Measurements from ENCODE around the gene ARAP2.

The ARAP2 gene

DNA sequence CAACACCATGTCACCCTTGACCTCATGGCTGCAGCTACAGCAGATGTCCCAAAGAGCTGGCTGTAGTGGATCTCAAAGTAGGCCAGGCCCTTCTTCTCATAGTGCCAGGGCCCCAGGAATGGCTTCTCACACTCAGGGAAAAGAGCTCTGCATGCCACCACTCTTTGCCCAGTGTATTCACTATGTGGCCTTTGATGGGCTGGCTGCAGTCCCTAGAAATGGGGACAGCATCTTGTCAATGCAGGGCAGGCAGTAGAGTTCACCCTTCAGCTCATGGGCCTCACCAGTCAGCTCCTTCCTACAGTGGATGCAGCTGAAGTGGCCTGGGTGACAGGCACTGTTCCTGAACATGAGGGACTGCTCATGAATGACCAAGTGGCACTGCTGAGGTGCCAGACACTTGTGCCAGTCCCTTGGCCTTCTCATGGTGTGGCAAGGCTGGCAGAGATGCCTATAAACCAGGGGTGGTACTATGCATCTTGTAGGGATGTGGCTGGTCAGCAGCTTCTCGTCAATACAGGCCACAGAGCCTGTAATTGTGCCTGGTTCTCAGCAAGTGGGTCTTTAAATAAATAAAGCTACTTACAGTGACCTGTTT is 178.9 kb downstream of the ARAP2 start:
- Histone ChIP-seq H3K27ac (ENCODE audit: low read length) (no peak overlapping the region), H2AFZ (ENCODE audit: low read depth, low read length) (no peak overlapping the region), H3K79me2 (ENCODE audit: insufficient read depth, low read length) (no peaks in the 10 kb centered on the region), H3K9ac (ENCODE audit: low read depth, low read length) (no peak overlapping the region), H3K4me1 (ENCODE audit: insufficient read depth, low read length) (no peaks in the 10 kb centered on the region), H4K20me1 (ENCODE audit: insufficient read depth, low read length) (no peaks in the 10 kb centered on the region; the same call in 1 of the 2 replicates), H3K4me3 (ENCODE audit: low read depth in 1 of 2, low read length in 2 of 2) (no peak overlapping the region), H3K27me3 (ENCODE audit: insufficient read depth, low read length, poor library complexity) (no peaks in the 10 kb centered on the region), H3K36me3 (ENCODE audit: insufficient read depth, low read length) (peaks cover 34% of the 10 kb centered on the region), H3K9me3 (ENCODE audit: insufficient read depth, low read length, severe bottlenecking) (no peaks in the 10 kb centered on the region), H3K4me2 (ENCODE audit: insufficient read depth, low read length) (no peak overlapping the region)
- ATAC-seq (ENCODE audit: insufficient read depth, low read depth) (no peak), DNase-seq (no peak)
- TF ChIP-seq, protein P1, sequence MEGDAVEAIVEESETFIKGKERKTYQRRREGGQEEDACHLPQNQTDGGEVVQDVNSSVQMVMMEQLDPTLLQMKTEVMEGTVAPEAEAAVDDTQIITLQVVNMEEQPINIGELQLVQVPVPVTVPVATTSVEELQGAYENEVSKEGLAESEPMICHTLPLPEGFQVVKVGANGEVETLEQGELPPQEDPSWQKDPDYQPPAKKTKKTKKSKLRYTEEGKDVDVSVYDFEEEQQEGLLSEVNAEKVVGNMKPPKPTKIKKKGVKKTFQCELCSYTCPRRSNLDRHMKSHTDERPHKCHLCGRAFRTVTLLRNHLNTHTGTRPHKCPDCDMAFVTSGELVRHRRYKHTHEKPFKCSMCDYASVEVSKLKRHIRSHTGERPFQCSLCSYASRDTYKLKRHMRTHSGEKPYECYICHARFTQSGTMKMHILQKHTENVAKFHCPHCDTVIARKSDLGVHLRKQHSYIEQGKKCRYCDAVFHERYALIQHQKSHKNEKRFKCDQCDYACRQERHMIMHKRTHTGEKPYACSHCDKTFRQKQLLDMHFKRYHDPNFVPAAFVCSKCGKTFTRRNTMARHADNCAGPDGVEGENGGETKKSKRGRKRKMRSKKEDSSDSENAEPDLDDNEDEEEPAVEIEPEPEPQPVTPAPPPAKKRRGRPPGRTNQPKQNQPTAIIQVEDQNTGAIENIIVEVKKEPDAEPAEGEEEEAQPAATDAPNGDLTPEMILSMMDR (IDR thresholded peaks at IDR 0.05; ENCODE audit: borderline replicate concordance, extremely low read depth, low read length, poor library complexity, severe bottlenecking): no peak
- TF ChIP-seq EZH2 (IDR thresholded peaks at IDR 0.05; ENCODE audit: borderline replicate concordance, low read depth, low read length, severe bottlenecking): no peak

DNA sequence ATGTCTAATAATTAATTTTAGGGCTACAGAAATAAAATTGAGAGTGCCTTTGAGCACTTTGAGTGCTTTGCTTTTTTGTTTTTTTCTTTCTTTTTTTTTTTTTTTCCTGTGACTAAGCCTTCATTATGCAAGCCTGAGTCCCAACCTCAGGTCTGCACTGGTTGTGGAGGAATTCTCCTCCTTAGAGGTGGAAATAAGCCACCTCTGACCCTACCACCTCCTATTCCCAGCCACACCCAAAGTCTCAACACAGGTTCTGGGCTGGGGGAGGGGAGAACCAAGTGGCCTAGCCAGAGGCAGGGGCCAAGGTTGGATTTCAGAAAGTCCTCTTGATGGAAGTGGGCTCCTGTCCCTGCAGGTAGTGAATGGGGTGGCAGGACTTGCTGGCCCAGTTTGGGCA is 180.2 kb downstream of the ARAP2 start:
- ATAC-seq (ENCODE audit: insufficient read depth, low read depth) (no peak), DNase-seq (no peak)
- H3K4me2 ChIP-seq (ENCODE audit: insufficient read depth, low read length): no peak overlapping the region
- peaks cover 30% of the 10 kb centered on the region for H3K36me3 ChIP-seq (ENCODE audit: insufficient read depth, low read length)
- H3K27ac ChIP-seq (ENCODE audit: low read length): no peak overlapping the region
- no peak overlapping the region for H3K4me3 ChIP-seq (ENCODE audit: low read depth in 1 of 2, low read length in 2 of 2)
- H2AFZ ChIP-seq (ENCODE audit: low read depth, low read length): no peak overlapping the region
- no peaks in the 10 kb centered on the region for H3K4me1 ChIP-seq (ENCODE audit: insufficient read depth, low read length)
- H3K27me3 ChIP-seq (ENCODE audit: insufficient read depth, low read length, poor library complexity): no peaks in the 10 kb centered on the region
- H3K9ac ChIP-seq (ENCODE audit: low read depth, low read length): no peak overlapping the region
- H3K79me2 ChIP-seq (ENCODE audit: insufficient read depth, low read length): no peaks in the 10 kb centered on the region
- TF ChIP-seq EZH2 (IDR thresholded peaks at IDR 0.05; ENCODE audit: borderline replicate concordance, low read depth, low read length, severe bottlenecking): no peak
- TF ChIP-seq, protein P1 (IDR thresholded peaks at IDR 0.05; ENCODE audit: borderline replicate concordance, extremely low read depth, low read length, poor library complexity, severe bottlenecking): no peak
- no peaks in the 10 kb centered on the region for H3K9me3 ChIP-seq (ENCODE audit: insufficient read depth, low read length, severe bottlenecking)
- no peaks in the 10 kb centered on the region; the same call in 1 of the 2 replicates for H4K20me1 ChIP-seq (ENCODE audit: insufficient read depth, low read length)

DNA sequence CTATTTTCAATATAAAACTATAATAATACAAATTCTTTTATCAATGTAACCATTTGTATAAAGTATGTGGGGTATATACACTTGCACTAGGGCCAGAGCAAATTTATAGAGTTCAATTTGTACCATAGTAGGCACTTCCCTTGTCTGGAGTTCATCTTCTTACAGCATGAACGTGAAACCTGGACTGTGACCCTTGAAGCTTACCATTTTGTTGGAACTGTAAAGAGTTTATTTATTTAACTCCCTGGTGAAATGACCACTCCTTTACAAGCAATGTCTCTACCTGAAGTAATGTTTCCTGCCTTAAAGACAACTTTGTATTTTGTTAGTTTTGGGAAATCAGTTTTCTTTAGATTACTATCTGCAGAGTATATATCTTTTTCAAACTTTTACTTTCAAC is 188.2 kb downstream of the ARAP2 start:
- no peaks in the 10 kb centered on the region for H3K27me3 ChIP-seq (ENCODE audit: insufficient read depth, low read length, poor library complexity)
- TF ChIP-seq, protein P1 (IDR thresholded peaks at IDR 0.05; ENCODE audit: borderline replicate concordance, extremely low read depth, low read length, poor library complexity, severe bottlenecking): no peak
- TF ChIP-seq EZH2 (IDR thresholded peaks at IDR 0.05; ENCODE audit: borderline replicate concordance, low read depth, low read length, severe bottlenecking): no peak
- ATAC-seq (ENCODE audit: insufficient read depth, low read depth) (no peak), DNase-seq (no peak)
- no peaks in the 10 kb centered on the region for H3K4me1 ChIP-seq (ENCODE audit: insufficient read depth, low read length)
- no peaks in the 10 kb centered on the region for H3K9me3 ChIP-seq (ENCODE audit: insufficient read depth, low read length, severe bottlenecking)
- no peak overlapping the region for H3K27ac ChIP-seq (ENCODE audit: low read length)
- no peaks in the 10 kb centered on the region for H4K20me1 ChIP-seq (ENCODE audit: insufficient read depth, low read length)
- no peaks in the 10 kb centered on the region for H3K79me2 ChIP-seq (ENCODE audit: insufficient read depth, low read length)
- no peak overlapping the region for H3K4me2 ChIP-seq (ENCODE audit: insufficient read depth, low read length)
- H3K4me3 ChIP-seq (ENCODE audit: low read depth in 1 of 2, low read length in 2 of 2): no peak overlapping the region
- no peak overlapping the region for H3K9ac ChIP-seq (ENCODE audit: low read depth, low read length)
- H2AFZ ChIP-seq (ENCODE audit: low read depth, low read length): no peak overlapping the region
- H3K36me3 ChIP-seq (ENCODE audit: insufficient read depth, low read length): no peaks in the 10 kb centered on the region

Data from DND-41 (cell line).